H9 (cell line): Measurements from ENCODE around the gene COPG1. TPM values are rescaled to one million over a fixed set of nuclear protein-coding genes. Genes with fewer than 3 reads are reported as not detected.

Experiments used
- DNase-seq: peaks from one replicate; pipeline ENCODE4 v3.0.0-alpha.2; 2017
- H2AFZ ChIP-seq: one replicate; pipeline ENCODE4 v1.6.1; 2013; ENCODE audit warnings: mild to moderate bottlenecking, low read length, control low read depth, moderate library complexity
- H2AK5ac ChIP-seq: 2 replicates; pipeline ENCODE4 v1.6.1; 2013; ENCODE audit warnings: low read length, control low read depth, mixed read lengths; ENCODE audit not compliant: insufficient read length
- H2BK120ac ChIP-seq: one replicate; pipeline ENCODE4 v1.6.1; 2013; ENCODE audit warnings: low read depth, mild to moderate bottlenecking, low read length, control low read depth, inconsistent platforms; ENCODE audit not compliant: poor library complexity, severe bottlenecking
- H2BK12ac ChIP-seq: 2 replicates; pipeline ENCODE4 v1.6.1; 2013; ENCODE audit warnings: low read length, control low read depth, mixed read lengths, low read depth; ENCODE audit not compliant: insufficient read length
- H2BK15ac ChIP-seq: 2 replicates; pipeline ENCODE4 v1.6.1; 2013; ENCODE audit warnings: low read depth, low read length, control low read depth
- H2BK20ac ChIP-seq: one replicate; pipeline ENCODE4 v1.6.1; 2013; ENCODE audit warnings: low read depth, mild to moderate bottlenecking, low read length, control low read depth, inconsistent platforms; ENCODE audit not compliant: poor library complexity, severe bottlenecking
- H2BK5ac ChIP-seq: 2 replicates; pipeline ENCODE4 v1.6.1; 2013; ENCODE audit warnings: low read length, control low read depth, mixed read lengths; ENCODE audit not compliant: insufficient read length
- H3K14ac ChIP-seq: 2 replicates; pipeline ENCODE4 v1.6.1; 2013; ENCODE audit warnings: low read length, control low read depth; ENCODE audit not compliant: insufficient read depth
- H3K18ac ChIP-seq: 2 replicates; pipeline ENCODE4 v1.6.1; 2013; ENCODE audit warnings: low read depth, mild to moderate bottlenecking, mixed read lengths, low read length, control low read depth; ENCODE audit not compliant: insufficient read length
- H3K23ac ChIP-seq: 2 replicates; pipeline ENCODE4 v1.6.1; 2013; ENCODE audit warnings: low read length, control low read depth, mixed read lengths, low read depth; ENCODE audit not compliant: insufficient read length
- H3K23me2 ChIP-seq: 2 replicates; pipeline ENCODE4 v1.6.1; 2013; ENCODE audit warnings: low read depth, mild to moderate bottlenecking, mixed read lengths, low read length, control low read depth; ENCODE audit not compliant: insufficient read length, poor library complexity, severe bottlenecking
- H3K27ac ChIP-seq: 2 replicates; pipeline ENCODE4 v1.5.1; 2013; ENCODE audit warnings: low read length, control low read depth, mixed read lengths, low read depth; ENCODE audit not compliant: insufficient read length
- H3K27me3 ChIP-seq: 2 replicates; pipeline ENCODE4 v1.6.1; 2013; ENCODE audit warnings: low read length, control low read depth, inconsistent platforms; ENCODE audit not compliant: insufficient read depth
- H3K4ac ChIP-seq: 2 replicates; pipeline ENCODE4 v1.6.1; 2013; ENCODE audit warnings: low read depth, mild to moderate bottlenecking, control low read depth, inconsistent platforms, low read length, moderate library complexity
- H3K4me1 ChIP-seq: 2 replicates; pipeline ENCODE4 v1.6.1; 2013; ENCODE audit warnings: low read length, control low read depth, inconsistent platforms; ENCODE audit not compliant: insufficient read depth
- H3K4me2 ChIP-seq: 2 replicates; pipeline ENCODE4 v1.6.1; 2013; ENCODE audit warnings: low read length, control low read depth, mixed read lengths; ENCODE audit not compliant: insufficient read length, insufficient read depth
- H3K56ac ChIP-seq: 2 replicates; pipeline ENCODE4 v1.6.1; 2013; ENCODE audit warnings: low read depth, mild to moderate bottlenecking, mixed read lengths, low read length, control low read depth; ENCODE audit not compliant: insufficient read length
- H3K79me1 ChIP-seq: 2 replicates; pipeline ENCODE4 v1.6.1; 2013; ENCODE audit warnings: low read depth, mild to moderate bottlenecking, moderate library complexity, low read length, control low read depth, inconsistent platforms; ENCODE audit not compliant: insufficient read depth, poor library complexity, severe bottlenecking
- H3K79me2 ChIP-seq: 2 replicates; pipeline ENCODE4 v1.6.1; 2013; ENCODE audit warnings: low read length, control low read depth, inconsistent platforms; ENCODE audit not compliant: insufficient read depth
- H3K9ac ChIP-seq: 2 replicates; pipeline ENCODE4 v1.6.1; 2013; ENCODE audit warnings: low read length, control low read depth, mixed read lengths; ENCODE audit not compliant: insufficient read length; ENCODE audit errors: extremely low read depth
- H3K9me3 ChIP-seq: one replicate; pipeline ENCODE4 v1.6.1; 2013; ENCODE audit warnings: low read depth, low read length, inconsistent platforms; ENCODE audit not compliant: control insufficient read depth
- H3T11ph ChIP-seq: one replicate; pipeline ENCODE4 v1.6.1; 2013; ENCODE audit warnings: mild to moderate bottlenecking, low read length, control low read depth, inconsistent platforms
- H4K20me1 ChIP-seq: one replicate; pipeline ENCODE4 v1.6.1; 2013; ENCODE audit not compliant: control insufficient read depth, insufficient read length, insufficient read depth
- H4K5ac ChIP-seq: 2 replicates; pipeline ENCODE4 v1.6.1; 2013; ENCODE audit warnings: low read depth, mild to moderate bottlenecking, mixed read lengths, low read length, control low read depth; ENCODE audit not compliant: insufficient read length
- H4K8ac ChIP-seq: replicated peaks from 2 replicates; pipeline ENCODE4 v1.6.1; 2013; ENCODE audit warnings: low read length, control low read depth, mixed read lengths, low read depth; ENCODE audit not compliant: insufficient read length
- H4K91ac ChIP-seq: 2 replicates; pipeline ENCODE4 v1.6.1; 2013; ENCODE audit warnings: low read depth, mild to moderate bottlenecking, moderate library complexity, mixed read lengths, low read length, control low read depth; ENCODE audit not compliant: insufficient read length
- H3K27ac Mint-ChIP-seq, 3 experiments: 2 replicates in 2 of 3; 3 replicates in 1 of 3; pipeline ENCODE4 v1.8.0; 2020 to 2021; ENCODE audit warnings: mixed read lengths in 3 of 3, mild to moderate bottlenecking in 1 of 3, moderate library complexity in 1 of 3
- H3K27me3 Mint-ChIP-seq: 2 replicates; pipeline ENCODE4 v1.8.0; 2021; ENCODE audit warnings: low read depth, mild to moderate bottlenecking, moderate library complexity, mixed read lengths
- H3K36me3 Mint-ChIP-seq, 3 experiments: 2 replicates in 2 of 3; 3 replicates in 1 of 3; pipeline ENCODE4 v1.8.0; 2020 to 2021; ENCODE audit warnings: low read depth in 3 of 3, mixed read lengths in 3 of 3; ENCODE audit not compliant: insufficient read depth in 1 of 3
- H3K4me1 Mint-ChIP-seq, 2 experiments: 2 replicates each; pipeline ENCODE4 v1.8.0; 2020; ENCODE audit warnings: mixed read lengths in 2 of 2
- H3K4me3 Mint-ChIP-seq, 2 experiments: 2 replicates in 1 of 2; 3 replicates in 1 of 2; pipeline ENCODE4 v1.8.0; 2020 to 2021; ENCODE audit warnings: mild to moderate bottlenecking in 2 of 2, mixed read lengths in 2 of 2, moderate library complexity in 1 of 2
- H3K9me3 Mint-ChIP-seq, 2 experiments: 2 replicates in 1 of 2; 3 replicates in 1 of 2; pipeline ENCODE4 v1.8.0; 2020; ENCODE audit warnings: mild to moderate bottlenecking in 2 of 2, mixed read lengths in 2 of 2, moderate library complexity in 1 of 2
- CTCF ChIP-seq: fragments of 200-600 bp; sonication (generic); conservative IDR thresholded peaks from 3 replicates; pipeline ENCODE4 v1.8.0; 2021; ENCODE audit warnings: antibody characterized with exemption, mild to moderate bottlenecking
- WGBS: extraction: QIAGEN DNeasy Blood & Tissue Kit; methylation state at CpG from one replicate; pipeline ENCODE4 v1.1.7; 2013; ENCODE audit warnings: missing lambda C conversion rate, low lambda C conversion rate, mixed read lengths; ENCODE audit not compliant: insufficient read length; ENCODE audit errors: extremely low coverage; 5-methylcytosine and 5-hydroxymethylcytosine counted together
- total RNA-seq: library from RNA; stranded (reverse); gene quantifications from 2 replicates; pipeline ENCODE4 v1.2.1, GENCODE V29; 2021

Gene COPG1
- total RNA-seq, 1 experiment from 2014 or later: 147 TPM

DNA sequence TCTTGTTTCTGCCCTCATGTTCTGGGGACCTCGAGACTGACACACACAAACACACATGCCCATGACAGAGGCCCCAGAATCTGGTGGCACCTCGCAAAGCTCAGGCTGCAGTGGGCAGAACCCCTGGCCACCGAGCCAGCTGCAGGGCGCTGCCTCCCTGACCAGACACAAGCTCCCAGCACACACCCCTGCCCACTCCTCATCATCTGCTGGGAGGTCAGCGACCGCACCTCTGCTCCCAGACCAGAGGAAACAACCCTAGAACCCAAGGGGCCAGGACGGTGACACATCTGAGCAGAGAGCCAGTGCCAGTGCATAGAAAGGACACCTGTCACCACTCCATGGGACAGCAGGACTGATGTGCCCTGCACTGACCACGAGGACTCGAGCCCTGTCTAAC is 72.5 kb downstream of the COPG1 start:
- whole genome bisulfite sequencing: no CpG with 5 or more reads among the region's 9 CpGs
- no peak overlapping the region for H2AFZ ChIP-seq

More for the DNA sequence above, 72.5 kb downstream of the COPG1 start:
- Histone ChIP-seq H3T11ph (no peak overlapping the region), H3K9me3 (no peaks in the 10 kb centered on the region), H3K18ac (no peak overlapping the region), H3K23ac (no peak overlapping the region), H2BK5ac (no peak overlapping the region), H2BK20ac (no peak overlapping the region), H2BK12ac (no peak overlapping the region), H2BK120ac (no peak overlapping the region), H2AK5ac (no peak overlapping the region), H3K4me2 (no peak overlapping the region), H3K4ac (no peak overlapping the region), H3K27me3 (no peaks in the 10 kb centered on the region), H4K8ac (no peak overlapping the region), H3K79me2 (no peaks in the 10 kb centered on the region), H4K91ac (no peak overlapping the region), H3K56ac (no peak overlapping the region), H3K23me2 (no peaks in the 10 kb centered on the region), H3K4me1 (no peaks in the 10 kb centered on the region), H3K14ac (no peak overlapping the region), H4K20me1 (no peaks in the 10 kb centered on the region), H2BK15ac (no peak overlapping the region), H4K5ac (no peak overlapping the region), H3K9ac (no peak overlapping the region), H3K27ac (no peak overlapping the region), H3K79me1 (no peaks in the 10 kb centered on the region)
- no peaks in the 10 kb centered on the region; the same call in none of the 2 replicates for H3K27me3 Mint-ChIP-seq
- no peak overlapping the region for H3K4me3 Mint-ChIP-seq
- H3K36me3 Mint-ChIP-seq: peaks cover 3 to 20% (median 9%) of the 10 kb centered on the region in 3 experiments; a peak in 5 of 7 replicates
- H3K9me3 Mint-ChIP-seq: no peaks in the 10 kb centered on the region
- peaks cover 3% of the 10 kb centered on the region in 2 experiments; a peak in 1 of 4 replicates for H3K4me1 Mint-ChIP-seq
- TF ChIP-seq CTCF: no peak
- DNase-seq: no peak
- no peak overlapping the region for H3K27ac Mint-ChIP-seq
